Psoas muscle (tissue), 8 donors: Measurements from ENCODE around the gene TMEM175. TPM values are rescaled to one million over a fixed set of nuclear protein-coding genes. Genes with fewer than 3 reads are reported as not detected.
A peak's percentile ranks its signal among the peaks of the same experiment; 100 is the strongest.

Experiments used
- ATAC-seq, 4 donors: fragments of 200-7000 bp; cut with Tn5 transposase; one replicate each; pipeline ENCODE4 v1.9.1; 2020; ENCODE audit warnings: moderate library complexity in 3 of 4, mild to moderate bottlenecking in 2 of 4
- DNase-seq, 2 donors: peaks; one replicate each; pipeline ENCODE4 v3.0.0-alpha.2; 2020
- H3K27ac ChIP-seq: fragments of 200-600 bp; one replicate; pipeline ENCODE4 v1.8.0; 2022
- H3K27me3 ChIP-seq, 3 donors: fragments of 200-600 bp in 1 of 3; one replicate each; pipeline versions ENCODE4 v1.6.1 to v1.8.0; 2013 to 2022; ENCODE audit warnings: low read length in 2 of 3, mild to moderate bottlenecking in 2 of 3, moderate library complexity in 1 of 3; ENCODE audit not compliant: insufficient read depth in 3 of 3
- H3K36me3 ChIP-seq, 2 donors: fragments of 200-600 bp in 1 of 2; one replicate each; pipeline versions ENCODE4 v1.6.1 to v1.8.0; 2013 to 2022; ENCODE audit warnings: low read depth in 1 of 2, mild to moderate bottlenecking in 1 of 2, moderate library complexity in 1 of 2; ENCODE audit not compliant: insufficient read depth in 1 of 2
- H3K4me1 ChIP-seq: fragments of 200-600 bp; one replicate; pipeline ENCODE4 v1.8.0; 2022
- H3K4me3 ChIP-seq: fragments of 200-600 bp; one replicate; pipeline ENCODE4 v1.8.0; 2022; ENCODE audit warnings: mild to moderate bottlenecking
- H3K9me3 ChIP-seq: fragments of 200-600 bp; one replicate; pipeline ENCODE4 v1.8.0; 2022
- CTCF ChIP-seq: fragments of 200-600 bp; IDR thresholded peaks from one replicate; pipeline ENCODE4 v1.8.0; 2022; ENCODE audit warnings: antibody characterized with exemption
- WGBS, 3 donors: extraction: QIAGEN DNeasy Blood & Tissue Kit; methylation state at CpG; one replicate each; pipeline versions ENCODE4 v1.1.6 to v1.1.7; 2013; 5-methylcytosine and 5-hydroxymethylcytosine counted together
- intact Hi-C, 2 donors: fragments of 100-400 bp; cut with DNase I; formaldehyde crosslinking; loops; one replicate each; pipeline versions ENCODE4 v1.11.0 to v1.14.2; 2022
- polyA plus RNA-seq, 3 donors: library from polyadenylated mRNA; stranded (reverse); fragments of 200-250 nt; gene quantifications; one replicate each; pipeline ENCODE4 v1.2.3, GENCODE V29; 2013
- total RNA-seq, 4 donors: library from RNA; stranded (reverse); fragmentation: NEBNext Ultra II Directional in 2 of 4; extraction: Animal tissue kit (Norgen Biotek cat#: 25700) in 2 of 4; gene quantifications; one replicate each; pipeline versions ENCODE4 v1.2.1 to v1.2.4, GENCODE V29; 2021 to 2023
- donor health status: healthy with polysubstance abuse.
- donor health status: DM: no; HTN: no; CAD: no; lungs with moderate emphysema.
- donor health status: Bipolar disorder and iron deficiency.
- donor health status: healthy.
- donor health status: DM: yes; HTN: yes; CAD: no.
- donor health status: DM: no; HTN: no; CAD: no.
- donor health status: DM: no; HTN: no; CAD: no.
- donor health status: DM: yes; HTN: yes; CAD: no.

Gene TMEM175
- total and polyA plus RNA-seq, 7 donors = 8.7 to 23.9 (median 14.3) TPM

- no peak overlapping the region for H3K4me3 ChIP-seq
- DNase-seq = peak in 1 of 2 donors; percentile 29
- intact Hi-C loops = no loop called here
- H3K36me3 ChIP-seq = peaks cover 2 to 59% of the 10 kb centered on the region in 2 donors
- H3K27me3 ChIP-seq = no peaks in the 10 kb centered on the region
- TF ChIP-seq CTCF = no peak
- no peak for ATAC-seq
- 80 to 85% (median 83%) methylated on average over 17 of the region's 17 CpGs for WGBS, 3 donors
- H3K27ac ChIP-seq = no peak overlapping the region
- H3K4me1 ChIP-seq = no peaks in the 10 kb centered on the region
- no peaks in the 10 kb centered on the region for H3K9me3 ChIP-seq
Observed at GRCh38 chr4:958696-959337, 26.6 kb downstream of the TMEM175 start.

- 75 to 81% (median 79%) methylated on average over 24 of the region's 24 CpGs for WGBS, 3 donors
- DNase-seq (peak in 1 of 2 donors; percentile 34), ATAC-seq (no peak)
- Histone ChIP-seq H3K27ac (no peak overlapping the region), H3K36me3 (peaks cover 2 to 53% of the 10 kb centered on the region in 2 donors), H3K4me3 (no peak overlapping the region), H3K27me3 (no peaks in the 10 kb centered on the region), H3K4me1 (no peaks in the 10 kb centered on the region), H3K9me3 (no peaks in the 10 kb centered on the region)
- intact Hi-C loops = no loop called here
- TF ChIP-seq CTCF = no peak
Observed at GRCh38 chr4:959338-960139, 27.3 kb downstream of the TMEM175 start.

- ATAC-seq = peak in 1 of 4 donors; percentile 19
- DNase-seq = peak in 1 of 2 donors; percentile 45
- H3K4me3 ChIP-seq = no peak overlapping the region
- no peaks in the 10 kb centered on the region for H3K9me3 ChIP-seq
- H3K27me3 ChIP-seq = no peaks in the 10 kb centered on the region
- intact Hi-C loops = no loop called here
- H3K27ac ChIP-seq = no peak overlapping the region
- peaks cover 2 to 47% of the 10 kb centered on the region in 2 donors for H3K36me3 ChIP-seq
- WGBS, 3 donors = 82 to 84% (median 83%) methylated on average over 16 of the region's 16 CpGs
- H3K4me1 ChIP-seq = no peaks in the 10 kb centered on the region
- no peak for TF ChIP-seq CTCF
Observed at GRCh38 chr4:960140-960635, 27.9 kb downstream of the TMEM175 start.

- Histone ChIP-seq H3K9me3 (no peaks in the 10 kb centered on the region), H3K4me3 (no peak overlapping the region), H3K4me1 (no peaks in the 10 kb centered on the region), H3K36me3 (peaks cover 2 to 44% of the 10 kb centered on the region in 2 donors), H3K27me3 (no peaks in the 10 kb centered on the region), H3K27ac (no peak overlapping the region)
- ATAC-seq (peak in 2 of 4 donors; percentile 14), DNase-seq (peak in 1 of 2 donors; percentile 51)
- TF ChIP-seq CTCF = no peak
- WGBS, 3 donors = 82 to 88% (median 85%) methylated on average over 28 to 35 of the region's 35 CpGs
- intact Hi-C loops = no loop called here
Observed at GRCh38 chr4:960636-961350, 28.5 kb downstream of the TMEM175 start.
